CD14-positive monocyte (primary cell): ENCODE data around the gene CELA3B. TPM values are rescaled to one million over a fixed set of nuclear protein-coding genes. Genes with fewer than 3 reads are reported as not detected.

ENCODE experiments used
- DNase-seq, 3 donors: peaks; one replicate each; pipeline ENCODE4 v3.0.0-alpha.2; 2011 to 2022
- H2AFZ ChIP-seq: 2 replicates; pipeline ENCODE4 v1.6.0; 2012; ENCODE audit warnings: mild to moderate bottlenecking, low read depth, low read length, inconsistent platforms; ENCODE audit not compliant: insufficient read depth, poor library complexity, severe bottlenecking
- H3K27ac ChIP-seq, 2 donors: 1 replicate in 1 of 2; 2 replicates in 1 of 2; pipeline ENCODE4 v1.5.1; 2012 to 2013; ENCODE audit warnings: low read length in 2 of 2, control low read depth in 1 of 2, inconsistent platforms in 1 of 2, low read depth in 1 of 2, mild to moderate bottlenecking in 1 of 2
- H3K27me3 ChIP-seq, 2 donors: one replicate each; pipeline versions ENCODE4 v1.6.0 to v1.6.1; 2011 to 2013; ENCODE audit warnings: low read length in 2 of 2; ENCODE audit not compliant: control insufficient read depth in 2 of 2, insufficient read depth in 2 of 2
- H3K36me3 ChIP-seq, 2 donors: replicated peaks in 1 of 2; 1 replicate in 1 of 2; 2 replicates in 1 of 2; pipeline versions ENCODE4 v1.5.1 to v1.6.1; 2012 to 2013; ENCODE audit warnings: low read length in 2 of 2, control low read depth in 1 of 2, inconsistent platforms in 1 of 2, mild to moderate bottlenecking in 1 of 2; ENCODE audit not compliant: insufficient read depth in 2 of 2, control insufficient read depth in 1 of 2
- H3K4me1 ChIP-seq, 2 donors: 1 replicate in 1 of 2; 2 replicates in 1 of 2; pipeline versions ENCODE4 v1.5.1 to v1.6.1; 2012 to 2013; ENCODE audit warnings: low read length in 2 of 2, control low read depth in 1 of 2, inconsistent platforms in 1 of 2, mild to moderate bottlenecking in 1 of 2, moderate library complexity in 1 of 2; ENCODE audit not compliant: insufficient read depth in 2 of 2, control insufficient read depth in 1 of 2
- H3K4me2 ChIP-seq: replicated peaks from 2 replicates; pipeline ENCODE3; 2012; ENCODE audit warnings: low read length, moderate library complexity, mild to moderate bottlenecking; ENCODE audit not compliant: poor library complexity, severe bottlenecking; ENCODE audit errors: extremely low read depth
- H3K4me3 ChIP-seq, 3 experiments: fragments of 200-600 bp in 1 of 3; sonication (generic) in 1 of 3; replicated peaks in 1 of 3; 1 replicate in 2 of 3; 2 replicates in 1 of 3; pipeline ENCODE4 v1.5.1; 2011 to 2013; ENCODE audit warnings: low read length in 3 of 3, mild to moderate bottlenecking in 3 of 3, control low read depth in 2 of 3, low read depth in 2 of 3, inconsistent platforms in 1 of 3, moderate library complexity in 1 of 3
- H3K79me2 ChIP-seq: 2 replicates; pipeline ENCODE4 v1.6.0; 2012; ENCODE audit warnings: mild to moderate bottlenecking, control low read depth, inconsistent platforms, low read length, moderate library complexity; ENCODE audit not compliant: insufficient read depth
- H3K9ac ChIP-seq: 2 replicates; pipeline ENCODE4 v1.6.0; 2017; ENCODE audit warnings: low read length, mild to moderate bottlenecking; ENCODE audit not compliant: insufficient read depth, poor library complexity, severe bottlenecking
- H3K9me3 ChIP-seq, 2 donors: replicated peaks in 1 of 2; 1 replicate in 1 of 2; 2 replicates in 1 of 2; pipeline versions ENCODE4 v1.5.1 to v1.6.1; 2012 to 2013; ENCODE audit warnings: low read length in 2 of 2, control low read depth in 1 of 2; ENCODE audit not compliant: control insufficient read depth in 1 of 2, insufficient read depth in 1 of 2
- H4K20me1 ChIP-seq: 2 replicates; pipeline ENCODE4 v1.6.0; 2012; ENCODE audit warnings: mild to moderate bottlenecking, low read length, control low read depth, moderate library complexity; ENCODE audit not compliant: insufficient read depth
- H3K27ac Mint-ChIP-seq, 7 donors: one replicate each; pipeline ENCODE4 v1.8.0; 2020; ENCODE audit warnings: mild to moderate bottlenecking in 7 of 7, mixed read lengths in 7 of 7, moderate library complexity in 6 of 7, inconsistent platforms in 2 of 7
- H3K27me3 Mint-ChIP-seq, 3 donors: one replicate each; pipeline ENCODE4 v1.8.0; 2021 to 2022; ENCODE audit warnings: low read depth in 3 of 3, mild to moderate bottlenecking in 3 of 3, mixed read lengths in 3 of 3, moderate library complexity in 3 of 3, inconsistent platforms in 1 of 3
- H3K36me3 Mint-ChIP-seq, 2 donors: one replicate each; pipeline ENCODE4 v1.8.0; 2020; ENCODE audit warnings: mixed read lengths in 2 of 2, inconsistent platforms in 1 of 2, mild to moderate bottlenecking in 1 of 2
- H3K4me1 Mint-ChIP-seq: one replicate; pipeline ENCODE4 v1.8.0; 2020; ENCODE audit warnings: mild to moderate bottlenecking, mixed read lengths
- H3K4me3 Mint-ChIP-seq, 2 donors: one replicate each; pipeline ENCODE4 v1.8.0; 2020; ENCODE audit warnings: mild to moderate bottlenecking in 2 of 2, mixed read lengths in 2 of 2, moderate library complexity in 1 of 2
- H3K9me3 Mint-ChIP-seq, 7 donors: one replicate each; pipeline ENCODE4 v1.8.0; 2020 to 2022; ENCODE audit warnings: mixed read lengths in 7 of 7, mild to moderate bottlenecking in 6 of 7, moderate library complexity in 6 of 7, inconsistent platforms in 2 of 7
- CTCF ChIP-seq: fragments of 200-600 bp; IDR thresholded peaks from one replicate; pipeline ENCODE4 v1.8.0; 2022; ENCODE audit warnings: antibody characterized with exemption, mild to moderate bottlenecking
- WGBS: methylation state at CpG from one replicate; pipeline ENCODE4 v1.1.5; 2013; ENCODE audit warnings: missing lambda C conversion rate; ENCODE audit not compliant: insufficient coverage; 5-methylcytosine and 5-hydroxymethylcytosine counted together
- intact Hi-C, 2 donors: fragments of 100-400 bp; cut with micrococcal nuclease; formaldehyde crosslinking; loops; one replicate each; pipeline versions ENCODE4 v1.15.0 to v1.15.1; 2023
- polyA plus RNA-seq, 3 donors: library from polyadenylated mRNA; depleted of rRNA in 1 of 3; unstranded in 2 of 3; stranded (reverse) in 1 of 3; fragments of 300-500 nt in 2 of 3; fragments of >200 nt in 1 of 3; fragmentation: Illumina TruSeq in 2 of 3; gene quantifications; 1 replicate in 2 of 3; 2 replicates in 1 of 3; pipeline ENCODE4 v1.2.3, GENCODE V29; 2012 to 2021

Gene CELA3B
- polyA plus RNA-seq, 3 donors: not detected

DNA sequence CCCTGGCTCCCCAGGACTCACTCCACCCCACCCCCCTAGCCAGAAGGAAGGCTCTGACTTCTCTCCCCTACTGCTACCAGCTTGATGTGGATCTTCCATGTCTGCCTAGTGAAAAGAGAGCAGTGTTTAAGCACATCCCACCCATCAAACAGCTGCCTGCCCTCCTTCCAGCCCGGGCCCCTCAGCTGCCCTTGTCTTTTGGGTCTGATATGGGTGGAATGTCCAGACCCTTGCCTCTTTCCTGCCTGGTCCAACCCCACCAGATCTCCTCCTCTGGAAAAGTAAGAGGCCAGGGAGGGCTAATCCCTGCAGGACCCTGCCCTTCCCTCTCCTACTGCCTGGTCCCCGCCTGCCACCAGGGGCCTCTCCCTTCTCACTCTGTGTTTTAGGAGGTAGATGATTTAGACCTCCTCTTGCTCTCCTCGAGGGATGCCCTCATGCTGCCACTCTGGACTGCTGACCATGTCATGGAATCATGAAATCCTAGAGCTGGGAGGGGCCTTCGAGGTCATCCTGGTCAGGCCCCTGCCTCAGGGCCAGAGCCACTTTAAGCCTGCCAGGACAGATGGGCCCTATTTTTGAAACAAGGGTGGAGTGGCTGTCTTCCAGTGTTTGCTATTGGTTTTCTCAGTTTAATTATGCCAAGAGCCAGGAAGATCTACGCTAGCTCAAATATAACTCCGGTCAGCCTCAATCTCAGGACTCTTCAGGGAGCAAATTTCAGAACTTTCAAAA lies 23.9 kb upstream of the CELA3B start:
- Histone ChIP-seq H3K36me3 (no peaks in the 10 kb centered on the region), H3K4me1 (no peaks in the 10 kb centered on the region), H3K27me3 (no peaks in the 10 kb centered on the region), H2AFZ (no peak overlapping the region), H3K4me3 (no peak overlapping the region), H3K9ac (no peak overlapping the region), H3K79me2 (no peaks in the 10 kb centered on the region), H3K27ac (no peak overlapping the region), H3K4me2 (no peak overlapping the region), H4K20me1 (no peaks in the 10 kb centered on the region), H3K9me3 (no peaks in the 10 kb centered on the region)
- Mint-ChIP-seq H3K27ac (peak overlapping the region in 1 of 7 donors; percentile 17), H3K4me1 (peaks cover 7% of the 10 kb centered on the region), H3K27me3 (peaks cover 0 to 8% (median 5%) of the 10 kb centered on the region in 3 donors), H3K4me3 (no peak overlapping the region), H3K9me3 (peaks cover 0 to 3% (median 0%) of the 10 kb centered on the region in 7 donors), H3K36me3 (no peaks in the 10 kb centered on the region)
- WGBS: 100% methylated on average over 3 of the region's 6 CpGs
- no peak for TF ChIP-seq CTCF
- DNase-seq: no peak
- intact Hi-C loops: no loop called here

GRCh38 chr1:21955058-21955457 lies 21.8 kb upstream of the CELA3B start:
- Histone ChIP-seq H4K20me1 (no peaks in the 10 kb centered on the region), H3K36me3 (no peaks in the 10 kb centered on the region), H3K9ac (no peak overlapping the region), H3K27ac (no peak overlapping the region), H3K9me3 (no peaks in the 10 kb centered on the region), H3K4me1 (no peaks in the 10 kb centered on the region), H3K27me3 (no peaks in the 10 kb centered on the region), H3K4me2 (no peak overlapping the region), H3K4me3 (no peak overlapping the region), H3K79me2 (no peaks in the 10 kb centered on the region), H2AFZ (no peak overlapping the region)
- DNase-seq: no peak
- H3K4me1 Mint-ChIP-seq: peaks cover 7% of the 10 kb centered on the region
- no peak overlapping the region for H3K4me3 Mint-ChIP-seq
- no peak overlapping the region for H3K27ac Mint-ChIP-seq
- no peak for TF ChIP-seq CTCF
- H3K27me3 Mint-ChIP-seq: peaks cover 0 to 12% (median 9%) of the 10 kb centered on the region in 3 donors
- peaks cover 0 to 3% (median 0%) of the 10 kb centered on the region in 7 donors for H3K9me3 Mint-ChIP-seq
- intact Hi-C loops: no loop called here
- no peaks in the 10 kb centered on the region for H3K36me3 Mint-ChIP-seq
- WGBS: 100% methylated on average over 7 of the region's 16 CpGs
